GM10266 (cell line): ENCODE measurements around the gene FRS3.

Source experiments
- DNase-seq: peaks from one replicate; pipeline ENCODE4 v3.0.0; 2012; ENCODE audit errors: extremely low spot score
- CTCF ChIP-seq: IDR thresholded peaks from 2 replicates; pipeline ENCODE4 v1.5.1; 2012; ENCODE audit warnings: mild to moderate bottlenecking, low read depth; ENCODE audit not compliant: control insufficient read depth, insufficient read depth; ENCODE audit errors: missing control alignments

Gene FRS3

GRCh38 chr6:41775293-41775882, 4.3 kb downstream of the FRS3 start:
- TF ChIP-seq CTCF = no peak
- DNase-seq = no peak

GRCh38 chr6:41774841-41775240, 4.9 kb downstream of the FRS3 start:
- TF ChIP-seq CTCF = no peak

DNA sequence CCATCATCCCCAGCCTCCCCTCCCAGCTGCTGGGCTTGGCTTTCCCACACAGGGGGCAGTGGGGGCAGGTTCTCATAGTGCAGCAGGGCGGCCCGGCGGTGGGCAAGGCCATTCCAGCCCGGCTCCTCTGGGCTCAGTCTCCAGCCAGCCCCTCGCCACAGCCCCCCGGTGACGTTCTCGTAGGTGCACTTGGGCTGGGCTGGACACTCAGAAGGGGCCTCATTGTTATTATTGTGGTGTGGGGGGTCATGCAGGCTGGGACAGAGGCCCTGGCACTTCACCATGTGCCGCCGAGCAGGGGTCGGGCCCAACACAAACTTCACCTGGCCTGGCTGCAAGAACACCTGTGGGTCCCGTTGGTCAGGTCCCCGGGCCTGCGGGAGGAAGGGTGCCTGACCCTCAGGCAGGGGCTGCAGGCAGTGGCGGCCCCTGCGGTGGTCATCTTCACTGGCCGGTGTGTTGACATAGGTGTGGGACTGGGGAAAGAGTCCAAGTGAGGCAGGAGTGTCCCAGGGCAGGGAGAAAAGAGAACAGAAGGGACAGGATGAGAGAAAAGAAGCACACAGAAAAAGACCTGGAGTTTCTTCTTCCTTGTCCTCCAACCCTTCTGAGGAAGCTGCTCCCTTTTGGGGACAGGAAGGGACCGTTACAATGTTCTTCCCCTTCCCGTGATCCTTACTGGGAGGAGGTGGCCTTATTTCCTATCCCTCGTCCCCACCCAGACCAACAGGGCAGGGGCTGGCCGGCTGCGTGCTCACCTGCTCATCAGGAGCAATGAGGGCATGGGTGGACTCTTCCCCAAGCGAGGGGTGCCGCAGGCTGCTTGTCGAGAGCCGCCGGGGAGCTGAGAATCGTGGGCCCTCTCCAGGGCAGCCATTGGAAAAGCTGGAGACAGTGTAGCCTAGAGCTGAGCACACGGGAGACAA, 8.4 kb downstream of the FRS3 start:
- DNase-seq = no peak
- TF ChIP-seq CTCF = no peak

More at GRCh38 chr6:41774841-41775240, 4.9 kb downstream of the FRS3 start:
- no peak for DNase-seq

- TF ChIP-seq CTCF = no peak
- no peak for DNase-seq
Observed at GRCh38 chr6:41770381-41771057, 9.2 kb downstream of the FRS3 start.

GRCh38 chr6:41769376-41769775, 10.3 kb downstream of the FRS3 start:
- no peak for DNase-seq
- TF ChIP-seq CTCF = no peak

GRCh38 chr6:41768545-41769308, 11.0 kb downstream of the FRS3 start:
- no peak for TF ChIP-seq CTCF
- no peak for DNase-seq
